GM19455 (cell line): ENCODE measurements around the gene TWIST2.

Source experiments
- ATAC-seq: cut with Tn5 transposase; IDR thresholded peaks from one replicate; pipeline ENCODE4 v1.9.1; 2021; ENCODE audit not compliant: unreplicated experiment

Gene TWIST2

DNA sequence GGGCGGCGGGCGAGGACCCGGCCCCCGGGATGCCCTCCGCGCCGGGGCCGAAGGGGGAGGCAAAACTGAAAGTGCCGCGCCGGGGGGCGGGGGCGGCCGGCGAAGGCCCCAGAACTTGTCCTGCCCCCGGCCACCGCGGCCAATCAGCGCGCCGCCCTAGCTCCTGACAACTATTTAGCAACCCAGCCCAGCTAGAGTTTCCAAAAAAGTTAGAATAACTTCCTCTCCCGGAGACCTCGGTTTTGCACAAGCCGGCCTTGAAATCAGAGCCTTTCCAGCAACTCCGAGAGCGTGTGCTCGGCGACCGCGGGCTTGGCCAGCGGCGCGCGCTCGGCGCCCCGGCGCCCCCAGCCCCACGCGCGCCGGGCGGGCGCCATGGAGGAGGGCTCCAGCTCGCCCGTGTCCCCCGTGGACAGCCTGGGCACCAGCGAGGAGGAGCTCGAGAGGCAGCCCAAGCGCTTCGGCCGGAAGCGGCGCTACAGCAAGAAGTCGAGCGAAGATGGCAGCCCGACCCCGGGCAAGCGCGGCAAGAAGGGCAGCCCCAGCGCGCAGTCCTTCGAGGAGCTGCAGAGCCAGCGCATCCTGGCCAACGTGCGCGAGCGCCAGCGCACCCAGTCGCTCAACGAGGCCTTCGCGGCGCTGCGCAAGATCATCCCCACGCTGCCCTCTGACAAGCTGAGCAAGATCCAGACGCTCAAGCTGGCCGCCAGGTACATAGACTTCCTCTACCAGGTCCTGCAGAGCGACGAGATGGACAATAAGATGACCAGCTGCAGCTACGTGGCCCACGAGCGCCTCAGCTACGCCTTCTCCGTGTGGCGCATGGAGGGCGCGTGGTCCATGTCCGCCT is at the start of gene TWIST2:
Gene TWIST2, plus strand, starts transcription at position 245 of the 850 bp plus-strand sequence. Its CDS starts 131 bp downstream, at position 376.
- ATAC-seq, result no peak

DNA sequence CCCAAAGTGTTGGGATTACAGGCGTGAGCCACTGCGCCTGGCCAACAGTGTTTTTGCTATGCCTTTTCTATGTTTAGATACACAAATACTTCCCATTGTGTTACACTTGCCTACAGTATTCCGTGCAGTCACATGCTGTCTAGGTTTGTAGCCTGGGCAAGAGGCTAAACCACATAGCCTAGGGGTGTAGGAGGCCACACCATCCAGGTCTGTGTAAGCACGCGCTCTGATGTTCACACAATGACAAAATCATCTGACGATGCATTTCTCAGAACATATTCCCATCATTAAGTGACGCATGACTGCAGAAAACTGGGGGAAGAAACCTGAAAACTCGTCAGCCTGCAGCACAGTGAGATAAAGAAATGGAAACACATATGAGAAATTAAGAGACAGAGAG is 46.1 kb upstream of the TWIST2 start:
- ATAC-seq, result no peak

DNA sequence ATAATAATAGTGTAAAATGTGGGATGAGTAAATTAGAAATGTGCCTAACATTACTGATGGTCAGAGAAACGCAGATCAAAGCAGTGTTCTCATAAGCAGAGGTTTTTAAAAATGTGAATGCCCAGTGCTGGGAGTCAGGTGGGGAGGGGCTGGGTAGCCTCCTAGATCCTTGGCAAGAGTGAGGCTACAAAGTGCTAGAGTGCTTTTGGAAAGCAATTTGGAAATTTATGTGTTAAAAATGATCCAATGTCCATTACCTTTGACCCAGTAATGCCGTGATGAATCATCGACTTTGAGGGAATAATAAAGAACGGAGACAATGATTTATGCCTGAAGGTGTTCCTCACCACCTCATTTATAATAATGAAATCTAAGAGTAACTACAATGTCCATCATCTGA is 44.9 kb upstream of the TWIST2 start:
- no peak for ATAC-seq

DNA sequence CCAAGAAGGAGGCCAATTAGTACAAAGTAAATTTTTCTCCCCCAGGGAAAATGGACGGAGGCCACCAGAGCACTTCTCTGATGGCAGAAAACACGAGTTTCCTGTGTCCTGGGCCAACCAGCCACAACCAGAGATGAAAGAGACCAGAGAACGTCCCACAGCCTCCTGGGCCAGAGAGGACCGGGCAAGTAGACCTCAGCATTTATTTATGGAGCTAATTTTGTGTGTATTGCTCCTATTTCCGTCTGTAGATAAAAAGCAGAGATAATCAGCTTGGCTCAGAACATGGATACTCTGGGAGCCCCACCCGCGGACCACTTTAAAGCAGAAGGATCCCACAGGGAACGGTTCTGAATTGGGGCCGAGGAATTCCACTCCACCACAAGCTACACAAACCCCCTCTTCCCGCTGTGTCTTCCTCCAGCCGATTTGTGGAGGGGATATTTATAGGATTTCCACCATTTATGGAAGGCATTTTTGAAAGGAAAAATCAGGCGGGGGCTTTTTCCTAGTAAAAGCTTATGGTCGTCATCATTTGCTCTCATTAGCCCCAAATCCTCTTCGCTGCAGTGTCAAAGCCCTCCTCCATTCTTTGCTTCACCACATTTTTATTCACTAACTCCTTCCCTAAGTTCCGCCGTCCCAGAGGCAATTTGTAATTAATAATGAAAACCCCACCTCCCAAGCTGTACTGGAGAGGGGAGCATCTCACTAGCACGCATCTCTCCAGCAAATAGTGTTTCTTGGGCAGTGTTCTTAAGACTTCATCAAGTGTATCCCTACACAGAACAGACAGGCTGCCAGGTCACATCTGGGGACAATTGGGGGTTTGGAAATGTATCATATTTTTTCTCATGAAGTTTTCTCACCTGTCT is 43.7 kb upstream of the TWIST2 start:
- no peak for ATAC-seq

DNA sequence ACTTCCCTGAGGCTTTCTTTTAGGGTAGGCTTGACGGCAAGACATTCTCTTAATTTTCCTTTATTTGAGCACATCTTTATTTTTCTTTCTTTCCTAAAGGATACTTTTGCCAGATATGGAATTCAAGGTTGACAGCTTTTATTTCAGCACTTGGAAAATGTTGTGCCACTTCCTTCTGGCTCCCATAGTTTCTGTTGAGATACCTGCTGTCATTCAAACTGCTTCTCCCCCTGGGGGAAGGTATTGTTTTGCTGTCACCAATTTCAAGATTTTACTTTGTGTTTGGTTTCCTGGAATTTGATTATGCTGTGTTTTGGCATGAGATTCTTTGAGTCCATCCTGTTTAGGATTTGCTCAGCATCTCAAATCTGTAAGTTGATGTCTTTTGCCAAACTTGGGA is 39.1 kb upstream of the TWIST2 start:
- no peak for ATAC-seq

DNA sequence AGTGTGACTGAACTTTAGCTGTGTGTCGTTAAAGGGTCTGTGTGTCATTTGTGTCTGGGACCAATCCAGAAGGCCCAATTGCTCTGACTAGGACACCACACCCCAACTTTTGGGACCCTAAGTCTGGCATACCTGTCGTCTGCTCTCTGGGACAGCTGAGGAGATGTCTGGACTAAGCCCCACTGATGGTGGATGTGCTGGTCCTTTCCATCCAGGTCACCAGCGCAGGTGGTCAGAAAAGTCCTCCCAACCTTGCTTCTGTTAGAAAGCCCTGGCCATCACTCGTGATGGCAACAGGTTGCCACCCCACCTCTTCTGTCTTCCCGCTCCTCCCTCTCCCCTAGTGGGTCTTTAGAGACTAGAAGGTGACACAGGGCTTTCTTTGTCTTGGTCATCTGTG is 37.6 kb upstream of the TWIST2 start:
- no peak for ATAC-seq

DNA sequence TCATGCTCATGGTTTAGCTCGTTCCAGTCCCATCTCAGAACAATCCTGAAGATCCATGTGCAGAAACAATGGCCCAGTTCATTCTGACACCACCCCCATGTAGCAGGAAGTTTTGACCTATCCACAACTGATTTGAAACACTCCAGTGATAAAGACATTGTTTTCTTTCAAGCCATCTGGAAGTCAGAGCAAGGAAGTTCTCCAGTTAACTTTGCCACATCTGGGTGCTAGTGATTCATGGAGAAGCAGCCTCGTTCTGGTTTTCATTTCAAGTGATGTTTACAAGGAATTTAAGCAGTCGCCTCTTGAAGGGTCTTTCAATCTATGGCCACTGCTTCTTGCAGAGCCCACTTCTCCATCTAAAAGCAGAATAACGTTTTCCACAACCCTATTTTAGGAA is 36.6 kb upstream of the TWIST2 start:
- ATAC-seq, result no peak

DNA sequence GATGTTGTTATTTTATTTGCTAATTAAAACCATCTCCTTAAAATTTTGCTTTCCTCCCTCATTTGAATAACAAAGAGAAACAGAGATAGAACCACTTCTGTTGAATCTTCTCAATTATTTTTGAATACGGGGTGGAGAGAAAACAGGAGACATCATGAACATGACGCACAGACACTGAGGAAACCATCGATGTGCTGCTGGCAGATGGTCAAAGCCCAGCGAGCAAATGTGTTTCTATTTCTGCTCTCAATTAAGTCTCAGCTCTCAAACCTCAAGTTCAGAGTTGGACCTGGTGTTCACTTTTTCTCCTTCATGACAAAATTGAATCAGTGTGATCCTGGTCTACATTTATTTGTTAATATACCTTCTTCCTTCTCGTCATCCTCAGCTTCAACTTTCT is 36.1 kb upstream of the TWIST2 start:
- ATAC-seq, result no peak

DNA sequence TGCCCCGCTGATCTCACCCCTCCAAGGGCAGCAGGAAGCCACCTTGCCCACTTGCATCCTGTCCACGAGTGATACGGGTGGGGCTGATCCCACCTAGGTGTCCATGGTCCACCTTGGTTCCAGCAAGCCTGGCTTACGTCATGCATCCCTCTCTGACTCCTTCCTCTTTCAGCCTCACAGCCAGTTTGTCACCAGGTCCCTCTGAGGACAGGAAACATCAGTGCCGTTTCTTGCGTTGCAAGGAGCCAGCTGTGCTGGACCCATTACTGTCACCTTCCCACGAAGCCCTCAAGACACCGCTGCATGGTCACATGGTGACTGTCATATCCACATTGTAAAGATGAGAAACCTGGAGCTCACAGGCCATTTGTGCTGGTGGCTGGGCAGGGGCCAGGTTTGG is 34.8 kb upstream of the TWIST2 start:
- no peak for ATAC-seq

DNA sequence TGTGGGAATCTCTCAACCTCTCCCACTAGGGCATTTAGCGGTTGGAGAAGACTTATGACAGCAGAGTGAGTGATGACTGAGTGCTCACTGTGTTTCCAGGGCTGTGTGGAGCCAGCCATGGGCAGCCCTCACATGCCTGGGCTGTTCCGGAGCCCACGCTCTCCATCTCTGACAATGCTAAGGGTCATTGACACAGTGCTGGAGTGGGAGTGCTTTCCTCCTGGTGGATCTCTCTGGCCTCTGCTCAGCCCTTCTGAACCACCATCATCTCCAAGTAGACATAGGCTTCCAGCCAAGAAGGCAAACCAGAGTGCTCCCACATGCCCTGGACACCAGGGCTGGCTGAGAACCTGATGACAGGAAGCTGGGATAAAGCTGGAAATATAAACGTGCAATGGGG is 33.1 kb upstream of the TWIST2 start:
- ATAC-seq, result no peak

DNA sequence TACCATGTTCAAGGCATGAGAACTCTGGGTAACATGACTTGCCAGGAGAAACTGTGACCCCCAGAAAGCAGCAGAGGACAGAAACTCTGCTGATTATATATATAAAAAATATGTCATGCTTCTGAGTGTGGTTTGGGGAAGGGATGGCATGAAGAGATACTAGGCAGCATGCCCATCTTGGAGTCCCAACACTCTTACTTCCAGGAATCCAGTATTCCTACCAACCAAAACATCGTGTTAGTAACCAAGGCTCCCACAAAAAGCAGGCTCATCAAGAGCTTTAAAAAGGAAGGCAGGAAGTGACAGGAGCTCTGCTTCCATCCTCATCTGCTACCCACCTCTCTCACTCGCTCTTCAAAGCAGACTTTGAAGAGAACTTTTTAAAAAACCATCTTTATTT is 31.6 kb upstream of the TWIST2 start:
- no peak for ATAC-seq

DNA sequence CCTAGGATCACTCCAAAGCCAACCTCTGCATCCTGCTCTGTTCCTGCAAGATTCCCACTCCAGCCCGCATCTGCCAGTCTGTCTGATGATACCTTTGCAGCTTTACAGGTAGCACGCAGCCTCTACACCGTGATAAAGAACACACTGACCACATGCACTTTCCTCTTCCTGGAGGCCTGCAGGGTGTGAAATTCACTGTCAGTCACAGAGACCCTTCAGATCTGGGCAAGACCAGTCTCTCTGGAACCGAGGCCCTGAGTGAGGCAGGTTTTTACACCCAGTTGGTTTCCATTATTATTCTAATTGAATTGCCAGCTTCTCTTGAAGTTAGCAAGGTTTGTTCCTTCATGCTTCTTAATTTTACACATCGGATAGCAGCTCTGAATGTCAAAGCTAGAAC is 30.5 kb upstream of the TWIST2 start:
- no peak for ATAC-seq

DNA sequence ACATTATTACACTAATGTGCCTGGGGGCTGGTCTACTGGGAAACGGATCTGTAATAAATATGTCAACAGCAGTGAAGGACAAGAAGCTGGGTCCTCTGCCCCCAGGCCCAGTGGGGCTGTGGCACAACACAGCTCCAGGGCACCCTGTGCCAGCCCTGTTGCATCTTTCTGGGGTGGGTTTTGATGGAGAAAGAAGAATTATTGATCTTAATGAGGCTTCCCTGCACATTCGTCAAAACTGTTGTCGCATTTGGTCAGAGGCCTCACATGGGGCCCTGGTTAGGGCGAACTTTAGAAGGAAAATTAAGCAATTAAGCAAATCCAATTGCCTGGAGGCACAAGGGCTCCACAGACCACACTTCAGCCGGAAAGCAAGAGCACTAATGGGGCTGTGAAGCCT is 30.0 kb upstream of the TWIST2 start:
- ATAC-seq, result no peak

DNA sequence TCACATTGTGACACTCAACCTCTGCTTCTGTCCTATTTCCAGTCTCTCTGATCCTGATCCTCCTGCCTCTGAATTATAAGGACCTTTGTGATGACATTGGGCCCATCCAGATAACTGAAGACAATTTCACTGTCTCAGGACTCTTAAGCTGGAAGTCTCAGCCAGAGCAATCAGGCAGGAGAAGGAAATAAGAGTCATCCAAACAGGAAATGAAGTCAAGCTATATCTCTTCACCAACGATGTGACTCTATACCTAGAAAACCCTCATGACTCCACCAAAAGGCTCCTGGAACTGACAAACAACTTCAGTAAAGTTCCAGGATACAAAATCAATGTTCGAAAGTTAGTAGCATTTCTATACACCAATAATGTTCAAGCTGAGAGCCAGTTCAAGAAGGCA is 29.3 kb upstream of the TWIST2 start:
- ATAC-seq, result no peak

DNA sequence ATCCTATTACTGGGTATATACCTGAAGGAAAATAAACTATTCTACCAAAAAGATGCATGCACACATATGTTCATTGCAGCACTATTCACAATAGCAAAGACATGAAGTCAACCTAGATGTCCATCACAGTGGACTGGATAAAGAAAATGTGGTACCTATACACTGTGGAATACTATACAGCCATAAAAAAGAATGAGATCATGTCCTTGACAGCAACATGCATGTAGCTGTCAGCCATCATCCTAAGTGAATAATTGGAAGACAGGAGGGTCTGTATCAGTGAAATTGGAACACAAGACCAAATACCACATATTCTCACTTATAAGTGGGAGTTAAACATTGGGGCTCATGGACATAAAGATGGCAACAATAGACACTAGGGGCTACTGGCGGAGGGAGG is 27.7 kb upstream of the TWIST2 start:
- ATAC-seq, result no peak

DNA sequence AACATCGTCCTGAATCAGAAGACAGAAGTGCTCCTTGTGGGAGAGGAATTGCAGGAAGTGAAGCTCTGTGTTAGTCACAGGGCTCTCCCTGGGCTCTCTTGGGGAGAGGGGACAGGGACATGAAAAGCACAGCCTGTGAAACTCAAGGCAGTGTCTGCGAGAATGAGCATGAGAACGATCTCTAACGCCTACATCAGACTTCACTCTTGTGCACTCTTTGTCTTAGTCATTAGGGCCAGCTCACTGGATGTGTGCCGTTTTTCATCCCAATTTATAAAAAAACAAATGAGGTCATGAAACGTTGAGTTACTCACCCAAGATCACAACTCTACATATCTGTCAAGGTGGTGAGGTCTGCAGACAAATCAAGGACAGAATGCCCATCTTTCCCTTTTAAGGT is 27.0 kb upstream of the TWIST2 start:
- no peak for ATAC-seq

DNA sequence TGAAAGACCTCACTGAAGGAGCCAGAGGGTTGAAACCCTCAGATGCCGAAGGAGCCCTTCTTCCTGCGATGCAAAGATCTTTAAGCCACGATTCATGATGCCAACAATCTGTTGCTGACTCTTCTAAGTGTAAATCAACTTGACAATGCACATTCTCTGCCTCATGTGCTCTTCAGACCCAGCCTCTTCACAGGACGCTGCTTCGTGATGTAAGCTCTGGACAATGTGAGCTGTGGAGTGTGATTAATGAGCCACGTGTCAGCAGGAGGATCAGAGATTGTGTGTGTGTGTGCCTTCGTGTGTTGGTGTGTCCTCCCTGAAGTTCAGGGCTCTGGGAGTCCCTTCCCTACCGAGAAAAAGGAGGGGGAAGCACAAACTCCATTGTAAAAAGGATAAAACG is 26.5 kb upstream of the TWIST2 start:
- ATAC-seq, result no peak

DNA sequence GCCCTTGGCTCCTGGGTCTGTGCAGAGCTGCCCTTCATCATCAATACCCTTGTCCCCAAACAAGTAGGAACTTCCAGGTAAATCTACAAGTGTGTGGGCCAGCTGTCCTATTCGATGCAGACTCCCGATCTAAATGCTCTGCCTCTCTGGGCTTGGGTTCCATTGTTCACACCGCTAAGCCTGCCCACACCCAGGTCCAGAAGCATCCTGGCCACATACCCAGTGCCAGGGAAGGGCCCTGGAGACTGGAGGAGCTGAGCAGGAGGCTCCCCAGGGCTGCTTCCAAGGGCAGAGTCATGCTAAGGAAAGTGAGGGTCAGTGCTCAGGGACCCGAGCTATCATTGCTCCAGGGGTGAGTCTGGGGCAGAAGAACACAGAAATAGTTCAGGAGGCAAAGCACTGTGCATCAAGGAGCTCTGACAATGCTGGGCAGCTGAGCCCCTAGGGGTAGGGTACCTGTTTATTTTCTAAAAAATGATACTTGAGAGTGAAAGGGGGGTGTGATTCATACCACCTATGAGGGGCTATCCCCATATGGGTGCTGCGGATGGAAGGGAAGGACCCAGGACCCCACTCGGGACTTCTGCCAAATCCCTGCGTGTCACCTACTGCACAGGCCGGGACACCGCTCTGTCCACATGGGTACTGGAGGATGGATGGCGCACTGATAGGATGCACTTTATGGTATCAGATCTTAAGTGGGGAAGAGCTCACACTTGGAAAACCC is 25.8 kb upstream of the TWIST2 start:
- no peak for ATAC-seq

DNA sequence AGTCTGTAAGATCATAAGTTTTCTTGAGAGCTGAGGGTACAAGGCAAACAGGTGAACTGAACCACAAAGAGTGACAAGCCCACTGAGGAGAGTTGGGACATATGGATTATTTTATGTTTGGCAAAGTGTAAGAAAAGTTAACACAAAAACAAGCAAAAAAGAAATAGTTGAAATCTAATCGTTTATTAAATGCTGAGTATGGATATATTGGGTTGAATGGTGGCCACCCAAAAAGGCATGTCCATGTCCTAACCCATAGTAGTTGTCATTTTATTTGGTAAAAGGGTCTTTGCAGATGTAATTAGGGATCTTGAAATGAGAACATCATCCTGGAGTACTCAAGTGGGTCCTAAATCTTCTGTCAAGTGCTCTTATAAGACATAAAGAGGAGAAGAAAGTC is 24.9 kb upstream of the TWIST2 start:
- ATAC-seq, result no peak

DNA sequence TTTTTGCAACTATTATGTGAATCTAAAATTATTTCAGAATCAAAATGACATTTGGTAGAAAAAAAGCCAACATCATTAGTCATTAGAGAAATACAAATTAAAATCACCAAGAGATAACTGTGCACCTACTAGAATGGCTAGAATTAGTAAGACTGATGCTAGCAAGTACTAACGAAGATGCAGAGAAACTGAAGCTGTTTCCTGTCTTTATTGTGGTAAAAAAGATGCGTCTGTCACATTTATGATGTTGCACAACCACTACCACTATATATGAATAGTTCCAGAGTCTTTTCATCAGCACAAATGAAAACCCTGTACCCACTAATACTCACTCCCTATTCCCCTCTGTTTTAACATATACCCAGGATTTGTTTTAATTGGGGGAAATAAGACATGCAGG is 16.7 kb upstream of the TWIST2 start:
- no peak for ATAC-seq

DNA sequence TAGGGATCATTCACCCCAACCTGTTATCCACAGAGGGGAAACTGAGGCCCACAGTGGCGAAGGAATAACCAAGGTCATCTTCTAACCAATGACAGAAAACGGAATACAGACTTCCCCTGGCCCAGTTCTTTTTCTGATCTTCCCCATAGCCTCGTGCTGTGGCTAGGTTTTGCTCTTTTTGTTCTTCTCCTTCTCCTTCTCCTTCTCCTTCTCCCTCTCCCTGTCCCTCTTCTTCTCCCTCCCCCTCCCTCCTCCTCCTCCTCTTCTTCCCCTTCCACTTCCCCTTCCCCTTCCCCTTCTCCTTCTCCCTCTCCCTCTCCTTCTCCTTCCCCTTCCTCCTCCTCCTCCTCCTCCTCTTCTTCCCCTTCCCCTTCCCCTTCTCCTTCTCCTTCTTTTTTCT is 12.9 kb upstream of the TWIST2 start:
- ATAC-seq, result no peak
